Kidney (tissue), 14 donors: ENCODE data around the gene KCNG2. TPM values are rescaled to one million over a fixed set of nuclear protein-coding genes. Genes with fewer than 3 reads are reported as not detected.
A peak's percentile ranks its signal among the peaks of the same experiment; 100 is the strongest.

Experiments used
- DNase-seq, 5 donors: peaks; one replicate each; pipeline ENCODE4 v3.0.0-alpha.2; 2013 to 2020
- FAIRE-seq: peaks from 2 replicates; lab custom pipeline; 2012; peaks lifted over from hg19 to GRCh38; lab: Jason Lieb, UNC
- H3K27ac ChIP-seq, 2 donors: one replicate each; pipeline ENCODE4 v1.7.0; 2013; ENCODE audit warnings: low read depth in 2 of 2, low read length in 2 of 2, inconsistent platforms in 1 of 2
- H3K27me3 ChIP-seq: one replicate; pipeline ENCODE4 v1.7.1; 2013; ENCODE audit warnings: low read length, inconsistent platforms; ENCODE audit not compliant: control insufficient read depth, insufficient read depth
- H3K36me3 ChIP-seq, 3 donors: one replicate each; pipeline versions ENCODE4 v1.7.0 to v1.7.1; 2013; ENCODE audit warnings: low read length in 3 of 3, control low read depth in 1 of 3, inconsistent platforms in 1 of 3; ENCODE audit not compliant: insufficient read depth in 3 of 3, control insufficient read depth in 2 of 3
- H3K4me1 ChIP-seq, 3 donors: one replicate each; pipeline versions ENCODE4 v1.7.0 to v1.7.1; 2013; ENCODE audit warnings: low read length in 3 of 3, inconsistent platforms in 1 of 3, low read depth in 1 of 3; ENCODE audit not compliant: control insufficient read depth in 2 of 3, insufficient read depth in 2 of 3
- H3K4me3 ChIP-seq, 3 donors: one replicate each; pipeline versions ENCODE4 v1.7.0 to v1.8.1; 2013; ENCODE audit warnings: low read length in 3 of 3, control low read depth in 1 of 3, inconsistent platforms in 1 of 3
- H3K9ac ChIP-seq, 3 donors: one replicate each; pipeline versions ENCODE4 v1.7.0 to v1.7.1; 2013; ENCODE audit warnings: low read length in 3 of 3, control low read depth in 1 of 3, inconsistent platforms in 1 of 3
- H3K9me3 ChIP-seq, 3 donors: one replicate each; pipeline versions ENCODE4 v1.7.0 to v1.7.1; 2013; ENCODE audit warnings: low read length in 3 of 3, control low read depth in 1 of 3, inconsistent platforms in 1 of 3; ENCODE audit not compliant: control insufficient read depth in 2 of 3, insufficient read depth in 1 of 3
- intact Hi-C: fragments of 100-400 bp; cut with DNase I; formaldehyde crosslinking; loops from one replicate; pipeline ENCODE4 v1.11.1; 2022
- polyA plus RNA-seq: library from polyadenylated mRNA; stranded (reverse); fragments of 350-450 nt; fragmentation: Illumina TruSeq; extraction: RNeasy Lipid Tissue Mini Kit (QIAGEN cat#74804); gene quantifications from one replicate; pipeline ENCODE4 v1.2.3, GENCODE V29; 2014; ENCODE audit warnings: low read depth, low replicate concordance; ENCODE audit not compliant: insufficient read depth
- total RNA-seq: library from RNA; stranded (reverse); fragmentation: NEBNext Ultra II Directional; extraction: Animal tissue kit (Norgen Biotek cat#: 25700); gene quantifications from one replicate; pipeline ENCODE4 v1.2.1, GENCODE V29; 2021
- TF ChIP-seq, protein P1 (sequence below): IDR thresholded peaks from 3 replicates; pipeline ENCODE4 v1.5.1; 2012; ENCODE audit warnings: mild to moderate bottlenecking, moderate library complexity, borderline replicate concordance; ENCODE audit not compliant: insufficient read depth; ENCODE audit errors: extremely low read depth
- donor health status: control.
- donor health status: control.
- donor health status: control.
- donor health status: control.
- donor health status: control.
- donor health status: DM: yes; HTN: yes; CAD: no.
- donor health status: Normal renal cell carcinoma (clear cell type).

Gene KCNG2
- total and polyA plus RNA-seq, 2 donors from 2014 or later, result 0.76 TPM; not detected in 1

DNA sequence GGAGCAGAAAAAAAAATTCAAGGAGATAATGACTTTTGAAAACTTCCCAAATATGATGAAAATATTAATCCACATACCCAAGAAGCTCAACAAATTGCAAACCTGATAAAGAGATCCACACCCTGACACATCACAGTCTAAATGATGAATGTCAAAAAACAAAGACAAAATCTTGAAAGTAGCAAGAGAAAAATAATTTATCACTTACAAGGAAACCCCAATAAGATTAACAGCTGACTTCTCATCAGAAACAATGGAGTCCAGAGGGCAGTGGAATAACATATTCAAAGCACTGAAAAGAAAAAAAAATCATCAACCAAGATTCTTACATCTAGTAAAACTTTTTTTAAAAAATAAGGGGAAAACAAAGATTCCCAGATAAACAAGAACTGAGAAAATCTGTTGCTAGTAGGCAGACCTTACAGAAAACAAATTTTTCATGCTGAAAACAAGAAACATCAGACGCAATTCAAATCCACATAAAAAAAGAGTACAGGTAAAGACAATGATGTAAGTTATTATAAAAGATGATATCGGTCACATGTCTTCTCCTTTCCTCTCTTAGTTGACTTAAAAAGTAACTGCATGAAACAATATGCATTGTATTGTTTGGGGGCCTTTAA lies 132.4 kb downstream of the KCNG2 start:
- Histone ChIP-seq H3K27ac (no peak overlapping the region), H3K27me3 (no peaks in the 10 kb centered on the region), H3K4me3 (no peak overlapping the region), H3K36me3 (peaks cover 7 to 20% (median 8%) of the 10 kb centered on the region in 3 donors), H3K9me3 (peaks cover 0 to 21% (median 8%) of the 10 kb centered on the region in 3 donors), H3K4me1 (peaks cover 0 to 13% (median 6%) of the 10 kb centered on the region in 3 donors), H3K9ac (no peak overlapping the region)
- TF ChIP-seq, protein P1, sequence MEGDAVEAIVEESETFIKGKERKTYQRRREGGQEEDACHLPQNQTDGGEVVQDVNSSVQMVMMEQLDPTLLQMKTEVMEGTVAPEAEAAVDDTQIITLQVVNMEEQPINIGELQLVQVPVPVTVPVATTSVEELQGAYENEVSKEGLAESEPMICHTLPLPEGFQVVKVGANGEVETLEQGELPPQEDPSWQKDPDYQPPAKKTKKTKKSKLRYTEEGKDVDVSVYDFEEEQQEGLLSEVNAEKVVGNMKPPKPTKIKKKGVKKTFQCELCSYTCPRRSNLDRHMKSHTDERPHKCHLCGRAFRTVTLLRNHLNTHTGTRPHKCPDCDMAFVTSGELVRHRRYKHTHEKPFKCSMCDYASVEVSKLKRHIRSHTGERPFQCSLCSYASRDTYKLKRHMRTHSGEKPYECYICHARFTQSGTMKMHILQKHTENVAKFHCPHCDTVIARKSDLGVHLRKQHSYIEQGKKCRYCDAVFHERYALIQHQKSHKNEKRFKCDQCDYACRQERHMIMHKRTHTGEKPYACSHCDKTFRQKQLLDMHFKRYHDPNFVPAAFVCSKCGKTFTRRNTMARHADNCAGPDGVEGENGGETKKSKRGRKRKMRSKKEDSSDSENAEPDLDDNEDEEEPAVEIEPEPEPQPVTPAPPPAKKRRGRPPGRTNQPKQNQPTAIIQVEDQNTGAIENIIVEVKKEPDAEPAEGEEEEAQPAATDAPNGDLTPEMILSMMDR, result no peak
- intact Hi-C loops, result no loop called here
- DNase-seq (no peak), FAIRE-seq (no peak)

GRCh38 chr18:79931475-79931874 lies 133.7 kb downstream of the KCNG2 start:
- Histone ChIP-seq H3K9me3 (peaks cover 0 to 21% (median 8%) of the 10 kb centered on the region in 3 donors), H3K4me1 (peaks cover 0 to 6% (median 0%) of the 10 kb centered on the region in 3 donors), H3K9ac (no peak overlapping the region), H3K4me3 (no peak overlapping the region), H3K27ac (no peak overlapping the region), H3K27me3 (no peaks in the 10 kb centered on the region), H3K36me3 (peaks cover 8 to 31% (median 15%) of the 10 kb centered on the region in 3 donors)
- no peak for FAIRE-seq
- intact Hi-C loops, result no loop called here
- TF ChIP-seq, protein P1, result no peak
- no peak for DNase-seq

- H3K27me3 ChIP-seq, result no peaks in the 10 kb centered on the region
- intact Hi-C loops, result no loop called here
- no peak for DNase-seq
- peaks cover 8 to 31% (median 15%) of the 10 kb centered on the region in 3 donors for H3K36me3 ChIP-seq
- FAIRE-seq, result no peak
- peaks cover 0 to 6% (median 0%) of the 10 kb centered on the region in 3 donors for H3K4me1 ChIP-seq
- TF ChIP-seq, protein P1, result no peak
- H3K9me3 ChIP-seq, result peaks cover 0 to 21% (median 8%) of the 10 kb centered on the region in 3 donors
- no peak overlapping the region for H3K9ac ChIP-seq
- no peak overlapping the region for H3K4me3 ChIP-seq
- no peak overlapping the region for H3K27ac ChIP-seq
Measured at GRCh38 chr18:79932907-79933306, 135.2 kb downstream of the KCNG2 start.

- intact Hi-C loops, result no loop called here
- Histone ChIP-seq H3K36me3 (peaks cover 8 to 31% (median 12%) of the 10 kb centered on the region in 3 donors), H3K4me3 (no peak overlapping the region), H3K9ac (no peak overlapping the region), H3K27me3 (no peaks in the 10 kb centered on the region), H3K4me1 (peaks cover 0 to 6% (median 0%) of the 10 kb centered on the region in 3 donors), H3K27ac (no peak overlapping the region), H3K9me3 (peaks cover 0 to 21% (median 8%) of the 10 kb centered on the region in 3 donors)
- TF ChIP-seq, protein P1, result no peak
- DNase-seq (peak in 2 of 5 donors; percentile 21 to 26), FAIRE-seq (no peak)
Measured at GRCh38 chr18:79933765-79934164, 136.0 kb downstream of the KCNG2 start.
